ENCODE data around the gene PHF2.
"Not testable (repeated sequence)": the region's sequence is repeated elsewhere in the genome, so short reads cannot be mapped to it uniquely, and the experiment has no call there.

Gene PHF2

DNA sequence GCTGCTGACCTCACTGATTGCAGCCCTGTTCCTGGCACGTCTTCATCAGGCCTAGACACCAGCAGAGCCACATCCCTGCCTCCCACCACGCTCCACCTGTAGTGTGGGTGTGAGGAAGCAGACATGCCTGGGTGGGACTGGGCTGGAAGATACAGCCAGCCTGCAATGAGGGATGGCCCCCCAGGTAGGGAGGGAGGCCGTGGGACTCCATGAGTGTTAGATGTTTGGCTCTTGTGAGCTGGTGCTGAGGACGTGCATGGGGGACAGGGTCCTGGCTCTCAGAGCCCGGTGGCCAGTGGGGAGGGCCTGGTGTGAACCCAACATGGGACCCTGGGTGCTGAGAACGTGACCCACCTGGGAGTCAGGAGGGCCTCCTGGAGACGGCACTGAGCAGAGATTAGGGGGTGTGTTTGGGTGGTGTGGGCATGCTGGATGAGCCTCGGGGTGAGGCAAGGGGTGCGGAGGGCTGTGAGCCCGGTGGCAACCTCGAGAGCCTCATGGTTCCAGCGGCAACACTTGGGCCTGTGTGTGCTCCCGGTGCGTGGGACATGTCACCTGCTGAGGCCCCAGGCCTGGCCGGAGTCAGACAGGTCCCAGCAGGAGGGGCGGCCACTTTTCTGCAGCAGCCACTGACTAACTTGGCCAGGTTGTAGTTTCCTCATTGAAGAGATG lies 87.6 kb downstream of the PHF2 start:
- DNase-seq (ENCODE audit: low read depth in 1 of 2, low spot score in 1 of 2): no peak

DNA sequence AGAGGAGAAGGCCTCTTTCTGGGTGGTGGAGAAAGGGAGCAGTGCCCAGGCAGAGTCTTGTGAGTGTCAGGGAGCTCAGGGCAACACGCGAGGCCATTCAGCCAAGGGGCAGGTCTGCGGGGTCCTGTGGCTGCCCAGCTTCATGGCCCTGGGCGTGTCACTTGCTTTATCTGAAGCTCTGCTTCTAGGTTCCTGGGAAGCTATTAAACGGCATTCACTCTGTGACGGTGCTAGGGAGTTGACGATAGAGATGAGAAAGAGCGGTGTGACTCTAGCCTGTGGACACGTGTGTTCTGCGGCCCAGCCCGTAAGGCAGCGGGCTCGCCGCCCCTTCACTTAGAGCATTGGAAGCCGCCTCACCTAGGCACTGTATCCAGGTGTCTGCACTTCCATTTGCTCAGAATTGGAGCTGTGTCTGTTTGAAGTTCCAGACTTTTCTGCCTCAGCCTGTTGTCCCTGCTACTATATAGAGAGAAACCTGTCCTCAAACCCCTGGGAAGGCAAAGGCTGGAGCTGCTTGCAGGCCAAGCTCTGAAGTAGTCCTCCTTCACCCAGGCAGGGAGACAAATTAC lies 88.3 kb downstream of the PHF2 start:
- DNase-seq (ENCODE audit: low read depth in 1 of 2, low spot score in 1 of 2): no peak

DNA sequence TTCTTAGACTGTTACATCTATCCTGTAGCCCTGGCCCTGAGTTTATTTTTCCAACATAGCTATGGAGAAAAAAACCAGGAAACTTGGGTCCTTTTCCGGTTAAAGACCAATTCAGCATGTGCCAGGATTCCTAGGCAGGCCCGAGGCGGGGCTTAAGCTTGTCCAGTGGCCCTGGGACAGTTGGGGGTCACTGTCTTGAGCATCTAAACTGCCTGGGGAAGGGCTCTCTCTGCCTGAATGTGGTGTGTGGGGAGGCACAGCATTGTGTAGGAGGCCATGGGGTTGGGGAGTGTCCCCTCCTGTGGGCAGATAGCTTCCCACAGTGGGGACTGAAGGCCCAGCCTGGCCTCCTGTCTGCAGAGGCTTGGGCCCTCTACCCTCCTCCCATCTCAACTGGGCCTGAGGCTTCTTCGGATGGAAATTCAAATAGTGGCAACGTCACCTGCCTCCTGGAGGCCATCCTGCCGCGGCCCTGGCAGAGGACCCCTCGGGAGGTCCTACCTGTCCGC lies 88.8 kb downstream of the PHF2 start:
- no peak for DNase-seq (ENCODE audit: low read depth in 1 of 2, low spot score in 1 of 2)

DNA sequence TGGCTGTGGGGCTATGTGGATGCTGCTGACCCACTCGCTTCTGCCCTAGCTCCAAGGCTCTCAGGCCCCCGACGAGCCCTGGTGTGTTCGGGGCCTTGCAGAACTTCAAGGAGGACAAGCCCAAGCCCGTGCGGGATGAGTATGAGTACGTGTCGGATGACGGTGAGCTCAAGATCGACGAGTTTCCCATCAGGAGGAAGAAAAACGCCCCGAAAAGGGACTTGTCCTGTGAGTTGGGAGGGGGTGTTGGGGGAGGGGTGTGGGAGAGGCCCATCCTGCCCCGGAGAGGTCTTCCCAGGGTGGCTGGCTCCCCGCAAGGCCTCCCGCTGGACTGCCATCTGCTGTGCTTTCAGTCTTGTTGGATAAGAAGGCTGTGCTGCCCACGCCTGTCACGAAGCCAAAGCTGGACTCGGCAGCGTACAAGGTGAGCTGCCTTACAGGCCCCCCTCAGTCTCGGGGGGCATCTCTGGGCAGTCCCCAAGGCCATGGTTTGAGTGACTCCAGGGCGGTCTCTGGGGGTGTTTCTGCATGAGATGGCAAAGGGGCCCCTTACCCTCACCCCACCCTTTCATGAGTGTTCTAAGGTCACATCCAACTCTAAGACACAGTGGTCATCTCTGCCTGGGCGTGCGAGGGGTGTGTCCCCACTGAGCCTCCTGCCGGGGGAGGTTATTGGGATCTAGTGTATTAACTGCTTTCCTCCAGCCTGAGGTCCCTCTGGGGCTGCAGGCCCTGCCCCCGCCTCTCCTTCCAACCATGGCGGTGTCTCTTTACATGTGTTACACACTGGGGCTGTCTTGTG lies 89.5 kb downstream of the PHF2 start:
- no peak for DNase-seq (ENCODE audit: low read depth in 1 of 2, low spot score in 1 of 2)

DNA sequence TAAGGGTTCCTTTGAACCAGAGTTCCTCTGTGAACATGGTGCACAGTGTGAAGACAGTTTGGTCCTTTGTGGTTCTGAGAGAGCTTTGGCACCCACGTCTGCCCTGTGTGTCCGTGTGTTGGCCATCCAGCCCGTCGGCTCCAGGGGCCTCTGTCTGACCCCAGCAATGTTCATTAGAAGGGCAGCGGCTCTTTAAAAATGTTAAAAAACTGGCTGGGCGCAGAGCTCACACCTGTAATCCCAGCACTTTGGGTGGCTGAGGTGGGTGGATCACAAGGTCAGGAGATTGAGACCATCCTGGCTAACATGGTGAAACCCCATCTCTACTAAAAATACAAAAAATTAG lies 90.0 kb downstream of the PHF2 start:
- not testable (repeated sequence) for DNase-seq (ENCODE audit: low read depth in 1 of 2, low spot score in 1 of 2)

DNA sequence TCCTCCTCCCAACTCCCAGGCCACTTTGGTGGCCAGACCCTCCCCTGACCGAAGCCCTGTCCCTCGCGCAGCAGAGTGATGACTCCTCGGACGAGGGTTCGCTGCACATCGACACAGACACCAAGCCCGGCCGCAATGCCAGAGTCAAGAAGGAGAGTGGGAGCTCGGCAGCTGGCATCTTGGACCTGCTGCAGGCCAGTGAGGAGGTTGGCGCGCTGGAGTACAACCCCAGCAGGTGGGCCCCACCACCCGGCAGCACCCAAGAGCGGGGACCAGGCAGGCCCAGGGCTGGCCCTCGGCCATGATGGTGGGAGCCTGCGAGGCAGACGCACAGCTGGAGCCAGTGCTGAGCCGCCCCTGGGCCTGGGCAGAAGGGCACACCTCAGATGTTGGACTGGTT lies 90.6 kb downstream of the PHF2 start:
- no peak for DNase-seq (ENCODE audit: low read depth in 1 of 2, low spot score in 1 of 2)

DNA sequence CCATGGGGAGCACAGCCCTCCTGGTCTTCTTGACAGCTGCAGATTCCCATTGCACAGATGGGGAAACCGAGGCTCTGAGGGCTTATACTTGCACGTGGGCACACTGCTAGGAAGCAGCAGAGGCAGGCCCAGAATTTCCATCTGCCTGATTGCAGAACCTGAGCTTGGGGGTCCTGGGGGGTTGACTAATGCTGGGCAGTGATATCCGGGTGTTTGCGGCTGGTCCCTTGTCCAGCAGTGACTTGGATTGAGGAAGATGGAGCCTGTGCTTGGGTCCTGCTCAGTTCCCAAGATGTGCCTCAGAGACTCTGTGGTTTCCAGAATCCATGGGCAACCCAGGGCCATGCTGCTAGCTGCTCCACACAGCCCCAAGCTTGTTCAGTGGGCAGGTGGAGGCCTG lies 91.2 kb downstream of the PHF2 start:
- no peak for DNase-seq (ENCODE audit: low read depth in 1 of 2, low spot score in 1 of 2)

DNA sequence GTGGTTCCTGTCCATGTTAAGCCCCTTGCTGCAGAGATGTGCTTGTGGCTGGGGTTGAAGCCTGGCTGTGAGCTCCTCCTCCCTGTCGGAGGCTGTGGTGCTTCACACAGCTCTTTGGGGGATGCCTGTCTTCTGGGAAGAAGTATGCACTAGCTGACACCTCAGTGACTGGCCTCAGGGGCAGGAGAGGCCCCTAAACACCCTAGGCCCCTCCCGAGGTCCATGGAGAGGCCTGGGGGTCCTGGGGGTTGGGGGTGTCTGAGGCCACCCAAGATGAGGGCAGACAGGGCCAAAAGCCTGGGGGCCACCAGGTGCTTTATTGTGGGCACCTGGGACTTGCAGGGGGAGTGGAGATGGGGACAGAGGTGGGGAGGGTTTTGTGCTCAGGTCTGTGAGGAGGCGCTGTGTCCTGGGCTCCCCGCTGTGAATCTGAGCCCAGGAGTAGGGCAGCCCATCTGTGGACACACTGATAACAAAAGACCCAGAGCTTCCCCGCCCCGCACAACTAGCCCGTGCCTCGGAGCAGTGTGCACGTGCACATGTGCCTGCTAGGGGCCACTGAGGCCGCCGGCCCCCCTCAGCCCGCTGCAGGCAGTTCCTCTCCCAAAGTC lies 92.0 kb downstream of the PHF2 start:
- DNase-seq (ENCODE audit: low read depth in 1 of 2, low spot score in 1 of 2): no peak

DNA sequence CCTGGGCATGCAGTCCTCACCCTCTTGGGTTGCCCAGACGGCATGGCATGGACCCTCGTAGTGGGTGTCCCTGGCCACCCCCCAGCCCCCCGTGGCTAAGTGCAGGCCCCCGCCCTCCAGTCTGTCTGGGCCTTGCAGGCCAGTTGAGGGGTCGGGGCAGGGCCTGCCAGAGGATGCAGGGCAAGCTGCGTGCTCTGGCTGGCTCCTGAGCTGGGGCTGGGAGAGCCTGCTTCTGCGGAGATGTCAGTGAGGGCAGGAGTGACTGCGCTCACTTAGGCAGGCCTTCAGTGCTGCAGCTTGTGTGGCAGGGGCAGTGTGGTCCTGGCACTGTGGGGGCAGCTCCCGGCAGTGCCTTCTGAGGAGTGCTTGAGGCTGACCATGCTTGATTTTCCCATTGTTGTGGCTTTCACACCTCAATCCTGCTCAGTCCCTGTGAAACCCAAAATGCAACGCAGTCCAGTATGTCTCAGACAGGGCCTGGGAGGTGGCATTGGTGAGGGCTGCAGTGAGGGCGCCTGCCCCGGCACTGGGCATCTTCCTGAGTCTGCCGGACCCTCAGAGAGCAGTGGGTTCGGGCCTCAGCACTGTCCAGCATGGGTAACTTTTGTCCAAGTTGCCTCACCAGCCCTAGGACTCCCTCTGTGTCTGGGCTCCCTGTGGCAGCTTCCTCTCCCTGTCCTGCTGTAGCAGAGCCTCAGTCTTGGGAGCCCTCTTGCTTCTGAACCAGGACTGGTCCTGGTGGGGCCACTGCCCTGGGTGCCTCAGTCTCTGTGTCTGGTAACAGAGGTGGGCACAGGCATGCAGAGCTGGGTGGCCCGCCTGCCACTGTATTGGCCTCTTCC lies 93.0 kb downstream of the PHF2 start:
- DNase-seq (ENCODE audit: low read depth in 1 of 2, low spot score in 1 of 2): peak in 1 of 2 donors; percentile 0

DNA sequence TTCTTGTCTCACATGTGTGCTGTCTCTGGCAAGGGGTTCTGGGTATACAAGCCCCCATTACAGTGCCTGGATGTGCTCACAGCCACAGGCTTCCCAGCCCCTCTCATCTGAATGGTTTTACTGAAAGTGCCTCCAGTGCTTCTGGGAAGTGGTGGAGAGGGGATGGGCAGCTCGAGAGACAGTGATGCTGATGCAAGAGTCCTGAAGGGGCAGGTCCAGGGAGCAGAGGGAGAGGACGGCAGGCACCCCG lies 93.5 kb downstream of the PHF2 start:
- DNase-seq (ENCODE audit: low read depth in 1 of 2, low spot score in 1 of 2): peak in 1 of 2 donors; percentile 0

DNA sequence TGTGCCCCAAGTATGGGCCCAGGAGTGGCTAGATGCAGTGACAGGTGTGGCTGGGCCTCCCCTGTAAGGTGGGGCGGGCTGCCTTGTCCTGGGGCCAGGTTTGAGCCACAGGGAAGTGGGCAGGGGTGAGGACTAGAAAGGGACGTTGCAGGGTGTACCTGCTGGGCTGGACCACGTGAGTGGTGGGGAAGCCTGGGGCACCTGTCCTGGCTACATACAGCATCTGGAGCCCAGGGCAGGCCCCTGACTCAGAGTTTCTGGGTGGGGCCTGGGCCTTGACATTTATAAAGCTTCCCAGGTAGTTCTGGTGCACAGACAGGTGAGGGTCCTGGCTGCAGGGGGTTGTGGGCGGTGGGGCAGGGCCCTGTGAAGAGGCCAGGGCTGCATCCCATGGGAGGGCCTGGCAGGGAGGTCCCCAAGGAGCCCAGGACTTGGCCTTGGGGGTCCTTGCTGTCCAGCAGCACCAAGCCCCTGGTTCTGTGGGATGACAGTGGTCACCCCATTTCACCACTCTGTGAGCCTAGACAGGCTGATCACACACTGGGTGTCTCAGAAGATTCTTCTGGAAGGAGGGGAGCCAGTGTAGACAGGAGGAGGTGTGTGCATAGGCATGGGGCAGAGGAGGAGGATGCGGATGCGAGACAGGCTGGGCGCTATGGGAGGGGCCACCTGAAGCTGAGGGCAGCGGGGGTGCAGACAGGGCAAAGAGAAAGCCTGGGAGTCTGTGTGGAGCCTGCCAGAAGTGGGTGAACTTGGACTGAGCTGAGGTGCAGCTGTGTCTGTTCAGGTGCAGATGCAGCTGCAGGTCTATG lies 94.0 kb downstream of the PHF2 start:
- DNase-seq (ENCODE audit: low read depth in 1 of 2, low spot score in 1 of 2): no peak

DNA sequence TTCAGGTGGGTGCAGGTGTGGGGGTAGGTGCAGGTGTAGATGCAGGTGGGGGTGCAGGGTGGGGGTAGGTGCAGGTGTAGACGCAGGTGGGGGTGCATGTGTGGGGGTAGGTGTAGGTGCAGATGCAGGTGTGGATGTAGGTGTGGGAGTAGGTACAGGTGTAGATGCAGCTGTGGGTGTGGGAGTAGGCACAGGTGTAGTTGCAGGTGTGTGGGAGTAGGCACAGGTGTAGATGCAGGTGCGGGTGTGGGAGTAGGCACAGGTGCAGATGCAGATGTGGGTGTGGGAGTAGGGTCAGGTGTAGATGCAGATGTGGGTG lies 94.6 kb downstream of the PHF2 start:
- no peak for DNase-seq (ENCODE audit: low read depth in 1 of 2, low spot score in 1 of 2)

DNA sequence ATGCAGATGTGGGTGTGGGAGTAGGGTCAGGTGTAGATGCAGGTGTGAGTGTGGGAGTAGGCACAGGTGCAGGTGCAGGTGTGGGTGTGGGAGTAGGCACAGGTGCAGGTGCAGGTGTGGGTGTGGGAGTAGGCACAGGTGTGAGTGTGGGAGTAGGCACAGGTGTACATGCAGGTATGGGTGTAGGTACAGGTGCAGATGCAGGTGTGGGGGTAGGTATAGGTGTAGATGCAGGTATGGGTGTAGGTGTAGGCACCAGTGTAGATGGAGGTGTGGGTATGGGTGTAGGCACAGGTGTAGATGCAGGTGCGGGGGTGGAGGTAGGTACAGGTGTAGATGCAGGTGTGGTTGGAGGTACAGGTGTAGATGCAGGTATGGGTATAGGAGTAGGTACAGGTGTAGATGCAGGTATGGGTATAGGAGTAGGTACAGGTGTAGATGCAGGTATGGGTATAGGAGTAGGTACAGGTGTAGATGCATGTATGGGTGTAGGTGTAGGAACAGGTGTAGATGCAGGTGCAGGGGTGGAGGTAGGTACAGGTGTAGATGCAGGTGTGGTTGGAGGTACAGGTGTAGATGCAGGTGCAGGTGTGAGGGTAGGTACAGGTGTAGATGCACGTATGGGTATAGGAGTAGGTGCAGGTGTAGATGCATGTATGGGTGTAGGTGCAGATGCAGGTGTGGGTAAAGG lies 96.1 kb downstream of the PHF2 start:
- DNase-seq (ENCODE audit: low read depth in 1 of 2, low spot score in 1 of 2): not testable (repeated sequence)

DNA sequence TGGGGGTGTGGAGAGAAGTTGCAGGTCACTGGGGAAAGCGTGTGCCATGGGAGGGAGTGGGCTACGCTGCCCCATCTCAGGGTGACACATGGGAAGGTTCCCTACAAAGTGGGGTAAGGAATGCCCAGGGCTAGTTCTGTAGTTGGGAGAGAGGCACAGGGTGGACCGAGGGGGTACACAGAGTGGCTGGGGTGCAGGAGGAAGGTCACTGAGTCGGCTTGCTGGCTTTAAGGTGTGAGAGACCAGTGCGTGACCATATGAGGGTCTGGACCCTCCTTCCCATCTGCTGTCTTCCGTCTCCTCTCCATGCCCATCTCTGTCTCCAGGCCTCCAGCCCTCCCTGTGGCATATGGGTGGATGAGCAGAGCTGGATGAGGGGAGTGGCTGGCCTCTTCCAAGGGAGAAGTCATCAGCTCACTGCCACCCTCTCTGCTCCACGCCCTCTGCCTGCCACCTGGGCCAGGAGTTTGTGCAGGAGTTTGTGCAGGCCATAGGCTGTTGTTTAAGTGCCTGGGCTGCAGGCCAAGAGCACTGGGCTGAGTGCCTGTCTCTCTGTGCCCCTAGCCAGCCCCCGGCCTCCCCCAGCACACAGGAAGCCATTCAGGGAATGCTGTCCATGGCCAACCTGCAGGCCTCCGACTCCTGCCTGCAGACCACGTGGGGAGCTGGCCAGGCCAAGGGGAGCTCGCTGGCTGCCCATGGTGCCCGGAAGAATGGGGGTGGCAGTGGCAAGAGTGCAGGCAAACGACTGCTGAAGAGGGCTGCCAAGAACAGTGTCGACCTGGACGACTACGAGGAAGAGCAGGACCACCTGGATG lies 96.8 kb downstream of the PHF2 start:
- peak in 1 of 2 donors; percentile 0 for DNase-seq (ENCODE audit: low read depth in 1 of 2, low spot score in 1 of 2)

DNA sequence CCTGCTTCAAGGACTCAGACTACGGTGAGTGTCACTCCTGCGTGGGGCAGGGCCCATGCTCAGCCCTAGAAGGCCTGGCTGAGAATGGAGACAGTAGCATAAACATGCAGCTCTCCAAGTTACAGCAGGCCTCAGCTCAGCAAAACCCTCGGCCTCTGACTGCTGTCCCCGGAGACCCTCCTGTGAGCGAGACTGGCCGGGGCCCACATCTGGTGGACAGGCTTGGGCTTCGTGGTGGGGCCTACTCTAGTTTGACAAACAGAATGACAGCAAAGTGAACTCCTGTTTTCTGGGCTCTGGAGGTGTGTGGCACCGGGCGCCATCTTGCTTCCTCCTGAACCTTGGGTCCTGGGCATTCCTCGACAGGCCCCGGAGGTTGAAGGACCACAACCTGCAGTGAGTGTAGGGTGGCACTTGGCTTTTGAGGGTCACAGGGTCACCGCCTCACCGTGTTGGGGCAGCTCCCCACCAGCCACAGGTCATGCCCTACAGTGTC lies 97.5 kb downstream of the PHF2 start:
- DNase-seq (ENCODE audit: low read depth in 1 of 2, low spot score in 1 of 2): peak in 1 of 2 donors; percentile 1

DNA sequence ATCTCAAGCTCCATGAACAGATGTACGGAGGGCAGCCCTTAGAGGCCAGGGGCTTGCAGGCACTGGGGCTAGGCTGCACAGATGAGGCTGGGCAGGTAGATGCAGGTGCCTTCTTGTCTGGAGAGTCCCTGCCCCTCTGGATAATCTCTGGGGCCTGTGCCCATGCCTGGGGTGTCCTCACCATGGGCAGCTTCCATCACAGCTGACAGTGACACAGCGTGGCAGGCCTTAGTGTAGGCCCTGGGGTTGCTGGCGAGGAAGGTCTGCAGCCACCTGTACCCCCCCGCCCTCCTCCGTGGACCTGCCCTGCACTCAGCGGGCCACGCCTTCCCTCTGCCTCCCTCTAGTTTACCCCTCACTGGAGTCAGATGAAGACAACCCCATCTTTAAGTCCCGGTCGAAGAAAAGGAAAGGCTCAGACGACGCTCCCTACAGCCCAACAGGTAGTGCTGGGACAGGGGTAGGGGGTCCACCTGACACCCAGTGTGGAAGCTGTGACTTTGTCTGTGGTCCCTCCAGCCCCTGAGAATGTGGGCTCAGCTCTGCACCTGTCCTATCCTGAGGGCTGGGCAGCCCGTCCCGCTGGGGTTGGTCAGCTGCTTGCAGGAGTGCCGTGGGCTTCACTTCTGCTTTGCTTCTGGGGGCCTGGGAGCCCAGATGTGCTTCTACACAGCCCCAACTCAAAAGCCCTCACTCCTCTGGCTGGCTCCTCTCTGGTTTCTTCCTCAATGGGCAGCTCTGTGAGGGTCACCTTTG lies 98.4 kb downstream of the PHF2 start:
- no peak for DNase-seq (ENCODE audit: low read depth in 1 of 2, low spot score in 1 of 2)

DNA sequence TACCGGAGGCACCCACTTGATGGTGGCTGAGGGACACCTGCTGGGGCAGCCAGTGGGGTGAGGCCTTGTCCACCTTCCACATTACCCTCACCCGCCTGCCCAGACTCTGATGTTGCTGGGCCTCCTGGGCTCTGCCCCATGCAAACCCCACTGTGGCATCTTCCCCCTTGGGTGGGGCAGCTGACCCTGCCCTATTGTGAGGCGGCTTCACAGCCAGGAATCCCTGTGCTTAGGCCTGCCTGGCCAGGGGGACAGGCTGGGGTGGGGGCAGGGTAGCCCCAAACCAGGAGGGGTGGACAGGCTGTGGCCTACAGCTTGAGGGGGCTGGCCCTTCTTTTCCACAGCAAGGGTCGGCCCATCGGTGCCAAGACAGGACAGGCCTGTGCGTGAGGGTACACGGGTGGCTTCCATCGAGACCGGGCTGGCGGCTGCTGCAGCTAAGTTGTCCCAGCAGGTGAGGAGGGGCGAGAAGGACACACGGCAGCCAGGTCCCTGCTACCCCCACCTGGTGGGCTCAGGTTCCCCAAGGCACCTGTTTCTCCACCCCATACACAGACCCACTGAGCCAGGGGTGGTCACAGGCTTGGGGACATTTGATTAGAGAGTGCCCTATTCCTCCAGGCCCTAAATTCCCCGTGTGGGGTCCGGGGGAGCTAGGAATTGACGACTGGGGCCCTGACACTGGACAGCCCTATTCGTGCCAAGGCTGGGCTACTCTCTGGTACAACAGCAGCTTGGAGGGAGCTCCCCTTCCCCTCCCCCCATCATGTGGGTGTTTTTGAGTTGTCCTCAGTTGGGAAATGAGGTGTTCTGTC lies 99.2 kb downstream of the PHF2 start:
- peak in 1 of 2 donors; percentile 0 for DNase-seq (ENCODE audit: low read depth in 1 of 2, low spot score in 1 of 2)
